ENCODE measurements around the gene UCK2.

Gene UCK2

DNA sequence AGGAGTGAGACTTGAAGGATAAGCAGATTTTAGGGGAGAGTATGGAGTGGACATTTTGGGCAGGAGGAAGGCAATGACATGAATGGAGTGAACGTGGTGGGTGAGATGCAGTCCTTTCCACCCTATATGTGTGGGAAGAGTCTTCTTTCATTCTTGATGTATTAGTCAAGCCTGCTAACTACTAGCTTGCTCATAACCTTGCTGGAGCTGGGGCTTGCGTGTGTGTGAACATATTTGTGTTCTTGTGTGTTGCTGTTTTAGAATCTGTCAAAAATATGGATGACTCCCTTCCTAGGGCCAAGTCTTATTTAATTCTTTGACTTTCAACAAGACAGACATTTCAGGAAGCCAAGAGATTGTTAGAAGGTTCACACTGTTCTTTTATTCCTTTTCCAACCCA, 132.7 kb downstream of the UCK2 start:
- TF ChIP-seq CTCF (IDR thresholded peaks at IDR 0.05; ENCODE audit: insufficient read depth, low read depth, low read length, missing control alignments) = no peak
- no peak for DNase-seq (ENCODE audit: low read depth)
- no peak overlapping the region for H3K4me3 ChIP-seq (ENCODE audit: low read depth, low read length)

DNA sequence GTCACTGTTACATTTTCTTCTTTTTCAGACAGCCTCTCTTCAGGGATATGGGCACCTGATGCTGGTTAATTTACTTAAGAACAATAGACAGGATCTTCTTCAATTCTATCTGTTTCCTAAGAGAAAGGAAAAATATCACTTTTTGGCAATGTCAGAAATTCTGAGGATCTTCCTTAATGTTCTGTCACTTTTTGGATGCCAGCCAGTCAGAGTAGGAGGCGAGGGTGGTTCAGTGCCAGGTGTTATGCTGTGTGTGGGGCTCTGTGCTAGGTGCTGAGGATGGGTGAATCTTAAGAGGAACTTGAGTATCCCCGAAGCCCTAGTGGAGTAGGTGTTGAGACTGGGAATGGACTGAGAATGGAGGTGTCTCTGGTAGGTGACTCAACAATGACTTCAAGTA, 133.5 kb downstream of the UCK2 start:
- no peak for TF ChIP-seq CTCF (IDR thresholded peaks at IDR 0.05; ENCODE audit: insufficient read depth, low read depth, low read length, missing control alignments)
- H3K4me3 ChIP-seq (ENCODE audit: low read depth, low read length) = no peak overlapping the region
- DNase-seq (ENCODE audit: low read depth) = no peak

Measured in GM12865 (cell line).